Measurements from ENCODE around the gene PALM3.
A peak's percentile ranks its signal among the peaks of the same experiment; 100 is the strongest.

PALM3 gene

DNA sequence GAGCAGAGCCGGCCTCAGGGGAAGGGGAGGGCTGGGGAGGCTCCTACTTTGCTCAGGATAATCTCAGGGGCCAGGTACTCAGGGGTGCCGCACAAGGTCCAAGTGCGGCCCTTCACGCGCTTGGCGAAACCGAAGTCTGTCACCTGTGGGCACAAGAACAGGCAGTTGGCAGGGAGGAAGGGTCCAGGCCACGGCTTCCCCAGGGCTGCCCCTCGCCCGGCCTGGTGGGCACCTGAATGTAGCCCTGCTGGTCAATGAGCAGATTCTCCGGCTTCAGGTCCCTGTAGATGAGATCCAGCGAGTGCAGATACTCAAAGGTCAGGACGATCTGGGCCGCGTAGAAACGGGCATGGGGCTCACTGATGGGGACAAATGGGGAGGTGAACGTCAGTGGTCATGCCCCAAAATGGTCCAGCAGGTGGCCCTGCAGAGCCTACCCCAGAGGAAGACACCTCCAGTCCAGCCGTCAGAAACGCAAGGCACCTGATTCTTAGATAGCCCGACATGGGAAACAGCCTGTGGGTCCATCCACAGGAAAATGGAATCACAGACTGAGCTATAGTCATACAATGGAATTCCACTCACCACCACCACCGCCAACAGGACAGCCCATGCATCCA is 35.8 kb upstream of the PALM3 start:
- Histone ChIP-seq H3K27ac (no peak overlapping the region), H3K36me3 (replicated peaks) (peaks cover 32% of the 10 kb centered on the region), H3K27me3 (replicated peaks) (no peaks in the 10 kb centered on the region), H3K4me3 (ENCODE audit: low read depth, low read length) (no peak overlapping the region)
- DNase-seq: no peak
- in situ Hi-C loops (cut with HindIII; ENCODE audit: low pct_ligation_motif_present, low sequenced_read_pairs): no loop called here
- peak; percentile 28 for TF ChIP-seq CTCF (IDR thresholded peaks at IDR 0.05; ENCODE audit: low read depth, low read length, missing control alignments)

GRCh38 chr19:14096272-14096992 is 34.6 kb upstream of the PALM3 start:
- H3K36me3 ChIP-seq (replicated peaks): peaks cover 21% of the 10 kb centered on the region

DNA sequence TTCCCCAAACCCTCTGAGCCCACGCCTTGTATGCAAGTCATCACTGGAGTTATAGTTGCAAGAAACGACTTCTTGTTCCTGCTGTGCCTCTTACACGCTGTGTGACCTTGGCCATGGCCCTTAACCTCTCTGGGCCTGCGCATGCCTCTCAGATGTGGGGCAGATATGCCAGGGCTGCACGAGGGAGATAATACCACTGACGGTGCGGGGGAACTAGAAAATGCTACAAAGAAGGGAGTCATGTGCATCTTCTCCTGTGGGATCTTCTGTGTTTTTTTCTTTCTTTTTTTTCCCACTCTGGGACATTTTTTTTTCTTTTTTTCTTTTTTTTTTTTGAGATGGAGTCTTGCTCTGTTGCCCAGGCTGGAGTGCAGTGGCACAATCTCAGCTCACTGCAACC is 33.0 kb upstream of the PALM3 start:
- Histone ChIP-seq H3K4me3 (ENCODE audit: low read depth, low read length) (no peak overlapping the region), H3K36me3 (replicated peaks) (peaks cover 11% of the 10 kb centered on the region), H3K27ac (no peak overlapping the region), H3K27me3 (replicated peaks) (no peaks in the 10 kb centered on the region)
- TF ChIP-seq CTCF (IDR thresholded peaks at IDR 0.05; ENCODE audit: low read depth, low read length, missing control alignments): no peak
- DNase-seq: no peak
- in situ Hi-C loops (cut with HindIII; ENCODE audit: low pct_ligation_motif_present, low sequenced_read_pairs): no loop called here

More at GRCh38 chr19:14096272-14096992, 34.6 kb upstream of the PALM3 start:
- H3K27me3 ChIP-seq (replicated peaks): no peaks in the 10 kb centered on the region
- peak; percentile 36 for TF ChIP-seq CTCF (IDR thresholded peaks at IDR 0.05; ENCODE audit: low read depth, low read length, missing control alignments)
- no peak overlapping the region for H3K4me3 ChIP-seq (ENCODE audit: low read depth, low read length)
- in situ Hi-C loops (cut with HindIII; ENCODE audit: low pct_ligation_motif_present, low sequenced_read_pairs): no loop called here
- no peak for DNase-seq
- no peak overlapping the region for H3K27ac ChIP-seq

- in situ Hi-C loops (cut with HindIII; ENCODE audit: low pct_ligation_motif_present, low sequenced_read_pairs): no loop called here
- no peak for DNase-seq
- Histone ChIP-seq H3K27ac (no peak overlapping the region), H3K36me3 (replicated peaks) (peaks cover 18% of the 10 kb centered on the region), H3K4me3 (ENCODE audit: low read depth, low read length) (no peak overlapping the region), H3K27me3 (replicated peaks) (no peaks in the 10 kb centered on the region)
- no peak for TF ChIP-seq CTCF (IDR thresholded peaks at IDR 0.05; ENCODE audit: low read depth, low read length, missing control alignments)
These were observed 31.4 kb upstream of the PALM3 start for GRCh38 chr19:14093117-14093823.

GRCh38 chr19:14091813-14092462 is 30.1 kb upstream of the PALM3 start:
- peaks cover 15% of the 10 kb centered on the region for H3K36me3 ChIP-seq (replicated peaks)
- no peaks in the 10 kb centered on the region for H3K27me3 ChIP-seq (replicated peaks)
- in situ Hi-C loops (cut with HindIII; ENCODE audit: low pct_ligation_motif_present, low sequenced_read_pairs): no loop called here
- DNase-seq: no peak
- TF ChIP-seq CTCF (IDR thresholded peaks at IDR 0.05; ENCODE audit: low read depth, low read length, missing control alignments): no peak
- H3K27ac ChIP-seq: no peak overlapping the region
- peak overlapping the region; percentile 69 for H3K4me3 ChIP-seq (ENCODE audit: low read depth, low read length)

All from brain microvascular endothelial cell (primary cell).